Measurements from ENCODE around the gene CYP11A1. TPM values are rescaled to one million over a fixed set of nuclear protein-coding genes. Genes with fewer than 3 reads are reported as not detected.

The CYP11A1 gene
- total RNA-seq (2014; rRNA removed; shearing (Covaris generic)): 1.2 TPM in 1 of 2 replicates, not detected in the other

GRCh38 chr15:74367296-74367854 is at the start of gene CYP11A1:
Gene CYP11A1, minus strand, starts transcription at chr15:74367646. Its CDS starts 61 bp downstream, at chr15:74367585.
- DNase-seq (ENCODE audit: low spot score): no peak

GRCh38 chr15:74417225-74417624 is 49.8 kb upstream of the CYP11A1 start:
- DNase-seq (ENCODE audit: low spot score): peak; percentile 90

- no peak for DNase-seq (ENCODE audit: low spot score)
Observed at GRCh38 chr15:74415966-74416916, 48.8 kb upstream of the CYP11A1 start.

- DNase-seq (ENCODE audit: low spot score): no peak
Observed at GRCh38 chr15:74414603-74415338, 47.3 kb upstream of the CYP11A1 start.

- DNase-seq (ENCODE audit: low spot score): no peak
Observed at GRCh38 chr15:74414081-74414580, 46.7 kb upstream of the CYP11A1 start.

- DNase-seq (ENCODE audit: low spot score): no peak
Observed at GRCh38 chr15:74413350-74414080, 46.1 kb upstream of the CYP11A1 start.

DNA sequence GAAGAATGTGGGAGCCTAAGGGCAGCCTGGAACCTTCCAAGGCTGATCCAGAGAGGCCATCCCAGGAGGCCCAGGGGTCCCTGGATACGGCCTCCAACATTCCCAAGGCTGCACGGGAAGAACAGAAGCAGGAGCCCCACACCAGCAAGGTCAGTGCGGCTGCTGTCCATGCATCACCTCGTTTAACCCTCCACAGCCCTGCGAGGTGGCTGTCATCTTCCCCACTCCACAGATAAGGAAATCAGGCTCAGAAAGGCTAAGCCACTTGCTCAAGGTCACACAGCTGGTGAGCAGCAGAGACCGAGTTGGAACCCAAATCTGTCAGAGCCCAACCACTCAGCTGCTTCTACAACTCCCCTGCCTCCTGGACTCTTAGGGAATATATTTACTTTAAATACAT is 44.7 kb upstream of the CYP11A1 start:
- DNase-seq (ENCODE audit: low spot score): no peak

GRCh38 chr15:74411686-74412085 is 44.2 kb upstream of the CYP11A1 start:
- DNase-seq (ENCODE audit: low spot score): no peak

DNA sequence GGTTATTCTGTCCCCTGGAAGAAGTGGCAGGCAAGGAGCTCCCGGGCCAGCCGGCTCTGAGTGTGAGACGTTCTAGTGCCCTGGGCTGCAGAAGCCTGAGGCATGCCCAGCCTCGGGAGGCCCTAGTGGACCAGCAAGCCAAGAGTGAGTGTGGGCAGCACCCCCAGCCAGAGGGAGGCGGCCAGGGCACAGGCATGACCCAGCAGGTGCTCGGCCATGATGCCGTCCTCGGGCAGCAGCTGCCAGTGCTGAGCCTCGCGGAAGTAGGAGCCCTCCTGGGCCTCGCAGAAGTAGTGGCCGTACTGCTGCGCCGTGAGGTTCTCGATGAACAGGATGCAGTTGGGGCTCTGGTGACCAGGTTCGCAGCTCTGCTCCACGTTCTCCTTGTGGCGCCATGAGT is 43.1 kb upstream of the CYP11A1 start:
- no peak for DNase-seq (ENCODE audit: low spot score)

- no peak for DNase-seq (ENCODE audit: low spot score)
Observed at GRCh38 chr15:74409225-74409624, 41.8 kb upstream of the CYP11A1 start.

DNA sequence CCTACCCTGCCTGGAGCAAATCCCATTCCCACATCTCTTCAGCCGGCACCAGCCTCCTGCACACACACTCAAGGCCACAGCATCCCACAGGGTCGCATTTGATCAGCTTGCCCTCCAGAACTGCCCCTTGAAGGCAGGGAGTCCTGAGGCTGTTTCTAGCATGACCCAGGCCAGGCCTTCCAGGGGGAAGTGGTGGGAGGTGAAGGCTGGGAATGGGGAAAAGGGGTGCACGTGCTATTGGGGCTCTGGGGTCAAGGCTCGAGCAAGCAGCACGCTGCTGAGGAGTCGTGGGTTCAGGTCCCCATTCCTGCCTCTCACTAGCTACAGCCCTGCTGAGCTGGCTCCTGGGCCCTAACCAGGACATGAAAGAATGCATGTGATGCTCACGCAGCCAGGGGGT is 41.4 kb upstream of the CYP11A1 start:
- DNase-seq (ENCODE audit: low spot score): no peak

- no peak for DNase-seq (ENCODE audit: low spot score)
Observed at GRCh38 chr15:74408385-74408784, 40.9 kb upstream of the CYP11A1 start.

GRCh38 chr15:74406992-74407705 is 39.7 kb upstream of the CYP11A1 start:
- DNase-seq (ENCODE audit: low spot score): peak; percentile 81

- DNase-seq (ENCODE audit: low spot score): no peak
Observed at GRCh38 chr15:74406517-74406916, 39.1 kb upstream of the CYP11A1 start.

GRCh38 chr15:74405823-74406222 is 38.4 kb upstream of the CYP11A1 start:
- DNase-seq (ENCODE audit: low spot score): no peak

DNA sequence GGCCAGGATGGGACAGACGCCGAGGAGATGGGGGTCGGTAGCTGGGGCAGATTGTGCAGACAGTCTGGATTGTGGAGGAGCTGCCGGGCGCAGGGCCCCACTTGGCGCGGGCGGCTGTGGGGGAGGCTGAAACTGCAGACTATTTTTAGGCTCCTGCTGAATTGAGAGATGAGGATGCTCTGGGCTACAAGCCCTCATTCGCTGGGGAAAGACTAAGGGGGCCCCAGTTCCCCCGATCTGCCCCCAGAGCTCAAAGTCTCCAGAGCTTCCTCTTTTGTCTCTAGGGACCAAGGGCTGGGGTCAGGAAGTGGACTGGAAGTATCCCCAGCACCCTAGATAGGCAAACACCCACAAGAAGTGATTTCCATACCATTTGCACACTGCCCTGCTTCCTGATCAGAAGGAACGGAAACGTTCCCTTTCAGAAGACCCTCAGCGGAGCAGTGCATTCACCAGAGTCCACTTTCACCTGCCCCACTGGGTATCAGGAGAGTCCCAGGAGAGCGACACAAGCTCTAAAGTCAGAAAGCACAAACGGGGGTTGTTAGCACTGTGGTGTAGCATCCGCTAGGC is 36.6 kb upstream of the CYP11A1 start:
- no peak for DNase-seq (ENCODE audit: low spot score)

- DNase-seq (ENCODE audit: low spot score): no peak
Observed at GRCh38 chr15:74403588-74403919, 36.1 kb upstream of the CYP11A1 start.

GRCh38 chr15:74402873-74403587 is 35.6 kb upstream of the CYP11A1 start:
- no peak for DNase-seq (ENCODE audit: low spot score)

- no peak for DNase-seq (ENCODE audit: low spot score)
Observed at GRCh38 chr15:74402337-74402841, 34.9 kb upstream of the CYP11A1 start.
